HL-60 (cell line): Measurements from ENCODE around the gene PRR18.

Experiments
- GABPA ChIP-seq: IDR thresholded peaks from 2 replicates; pipeline ENCODE4 v1.6.1; 2012; ENCODE audit warnings: low read depth
- POLR2AphosphoS5 ChIP-seq: IDR thresholded peaks from 2 replicates; pipeline ENCODE4 v1.6.1; 2012; ENCODE audit warnings: low read depth
- REST ChIP-seq: IDR thresholded peaks from 2 replicates; pipeline ENCODE4 v1.6.1; 2012; ENCODE audit warnings: low read depth; ENCODE audit not compliant: insufficient replicate concordance
- SPI1 ChIP-seq: IDR thresholded peaks from 2 replicates; pipeline ENCODE4 v1.6.1; 2012; ENCODE audit warnings: low read depth, mild to moderate bottlenecking, borderline replicate concordance
- TF ChIP-seq, protein P1 (sequence below): IDR thresholded peaks from one replicate; pipeline ENCODE4 v1.5.1; 2011; ENCODE audit warnings: low read length, control low read depth, inconsistent platforms; ENCODE audit not compliant: insufficient read depth

GRCh38 chr6:166285233-166285632, 23.0 kb downstream of the PRR18 start:
- no peak for TF ChIP-seq REST
- no peak for TF ChIP-seq POLR2AphosphoS5
- TF ChIP-seq, protein P1, sequence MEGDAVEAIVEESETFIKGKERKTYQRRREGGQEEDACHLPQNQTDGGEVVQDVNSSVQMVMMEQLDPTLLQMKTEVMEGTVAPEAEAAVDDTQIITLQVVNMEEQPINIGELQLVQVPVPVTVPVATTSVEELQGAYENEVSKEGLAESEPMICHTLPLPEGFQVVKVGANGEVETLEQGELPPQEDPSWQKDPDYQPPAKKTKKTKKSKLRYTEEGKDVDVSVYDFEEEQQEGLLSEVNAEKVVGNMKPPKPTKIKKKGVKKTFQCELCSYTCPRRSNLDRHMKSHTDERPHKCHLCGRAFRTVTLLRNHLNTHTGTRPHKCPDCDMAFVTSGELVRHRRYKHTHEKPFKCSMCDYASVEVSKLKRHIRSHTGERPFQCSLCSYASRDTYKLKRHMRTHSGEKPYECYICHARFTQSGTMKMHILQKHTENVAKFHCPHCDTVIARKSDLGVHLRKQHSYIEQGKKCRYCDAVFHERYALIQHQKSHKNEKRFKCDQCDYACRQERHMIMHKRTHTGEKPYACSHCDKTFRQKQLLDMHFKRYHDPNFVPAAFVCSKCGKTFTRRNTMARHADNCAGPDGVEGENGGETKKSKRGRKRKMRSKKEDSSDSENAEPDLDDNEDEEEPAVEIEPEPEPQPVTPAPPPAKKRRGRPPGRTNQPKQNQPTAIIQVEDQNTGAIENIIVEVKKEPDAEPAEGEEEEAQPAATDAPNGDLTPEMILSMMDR = no peak
- no peak for TF ChIP-seq GABPA
- TF ChIP-seq SPI1 = no peak
